Esophagus muscularis mucosa (tissue), 4 donors: ENCODE measurements around the gene KRT73. TPM values are rescaled to one million over a fixed set of nuclear protein-coding genes. Genes with fewer than 3 reads are reported as not detected.
"Not testable (repeated sequence)": the region's sequence is repeated elsewhere in the genome, so short reads cannot be mapped to it uniquely, and the experiment has no call there.

Experiments
- DNase-seq: peaks from one replicate; pipeline ENCODE4 v3.0.0-alpha.2; 2017; ENCODE audit errors: extremely low spot score
- H3K27ac ChIP-seq, 4 donors: fragments of 200-600 bp; sonication (generic); replicated peaks in 1 of 4; 1 replicate in 3 of 4; 2 replicates in 1 of 4; pipeline ENCODE4 v1.5.1; 2016 to 2019; ENCODE audit warnings: mild to moderate bottlenecking in 1 of 4
- H3K27me3 ChIP-seq, 4 donors: fragments of 200-600 bp; sonication (generic); one replicate each; pipeline versions ENCODE4 v1.5.1 to v1.6.0; 2016 to 2019
- H3K36me3 ChIP-seq, 4 donors: fragments of 200-600 bp; sonication (generic); one replicate each; pipeline ENCODE4 v1.5.1; 2016 to 2019
- H3K4me1 ChIP-seq, 4 donors: fragments of 200-600 bp; sonication (generic); one replicate each; pipeline ENCODE4 v1.5.1; 2016 to 2019
- H3K4me3 ChIP-seq, 4 donors: fragments of 200-600 bp; sonication (generic); 1 replicate in 2 of 4; 2 replicates in 2 of 4; pipeline ENCODE4 v1.5.1; 2016 to 2019; ENCODE audit warnings: mild to moderate bottlenecking in 4 of 4, moderate library complexity in 1 of 4
- H3K9me3 ChIP-seq, 4 donors: fragments of 200-600 bp; sonication (generic); 1 replicate in 3 of 4; 2 replicates in 1 of 4; pipeline ENCODE4 v1.5.1; 2016 to 2019
- CTCF ChIP-seq, 3 experiments: fragments of 200-600 bp in 2 of 3; fragments of 450-650 bp in 1 of 3; sonication (generic) in 2 of 3; IDR thresholded peaks; one replicate each; pipeline ENCODE4 v1.5.1; 2017 to 2019; ENCODE audit warnings: antibody characterized with exemption in 3 of 3, mild to moderate bottlenecking in 2 of 3, moderate library complexity in 1 of 3
- EP300 ChIP-seq: sonication (generic); formaldehyde crosslinking; IDR thresholded peaks from one replicate; pipeline ENCODE4 v1.6.1; 2017; ENCODE audit warnings: antibody characterized with exemption
- POLR2A ChIP-seq: fragments of 450-650 bp; IDR thresholded peaks from one replicate; pipeline ENCODE4 v1.6.1; 2017; ENCODE audit warnings: antibody characterized with exemption, moderate library complexity, mild to moderate bottlenecking, low read depth
- POLR2AphosphoS5 ChIP-seq, 2 donors: sonication (generic); formaldehyde crosslinking; IDR thresholded peaks; one replicate each; pipeline ENCODE4 v1.6.1; 2017; ENCODE audit warnings: antibody characterized with exemption in 2 of 2
- WGBS: methylation state at CpG from one replicate; pipeline ENCODE4 v1.1.5; 2018; 5-methylcytosine and 5-hydroxymethylcytosine counted together
- intact Hi-C: fragments of 100-400 bp; cut with DNase I; formaldehyde crosslinking; loops from one replicate; pipeline ENCODE4 v1.15.1; 2023
- total RNA-seq, 4 donors: library from RNA; depleted of rRNA; stranded (reverse); fragments of >200 nt; gene quantifications; one replicate each; pipeline versions ENCODE4 v1.1.0 to v1.2.1, GENCODE V29; 2016

Gene KRT73
- total RNA-seq, 4 donors from 2014 or later = not detected

GRCh38 chr12:52600475-52600874 lies 17.9 kb downstream of the KRT73 start:
- intact Hi-C loops = no loop called here
- Histone ChIP-seq H3K36me3 (no peaks in the 10 kb centered on the region), H3K27ac (no peak overlapping the region), H3K4me3 (no peak overlapping the region), H3K27me3 (peaks cover 0 to 56% (median 9%) of the 10 kb centered on the region in 4 donors), H3K4me1 (no peaks in the 10 kb centered on the region), H3K9me3 (no peaks in the 10 kb centered on the region)
- 84% methylated on average over 12 of the region's 12 CpGs for WGBS
- DNase-seq = peak; percentile 29
- TF ChIP-seq EP300 = no peak
- no peak for TF ChIP-seq POLR2A
- TF ChIP-seq POLR2AphosphoS5 (IDR thresholded peaks at IDR 0.05) = no peak
- TF ChIP-seq CTCF (IDR thresholded peaks at IDR 0.05) = no peak

GRCh38 chr12:52600071-52600470 lies 18.3 kb downstream of the KRT73 start:
- Histone ChIP-seq H3K27ac (no peak overlapping the region), H3K9me3 (no peaks in the 10 kb centered on the region), H3K36me3 (no peaks in the 10 kb centered on the region), H3K4me1 (no peaks in the 10 kb centered on the region), H3K27me3 (peaks cover 0 to 55% (median 9%) of the 10 kb centered on the region in 4 donors), H3K4me3 (no peak overlapping the region)
- TF ChIP-seq POLR2A = no peak
- TF ChIP-seq POLR2AphosphoS5 (IDR thresholded peaks at IDR 0.05) = no peak
- TF ChIP-seq EP300 = no peak
- WGBS = 80% methylated on average over 2 of the region's 2 CpGs
- DNase-seq = peak; percentile 53
- intact Hi-C loops = no loop called here

GRCh38 chr12:52598966-52599365 lies 19.4 kb downstream of the KRT73 start:
- intact Hi-C loops = no loop called here
- H3K4me1 ChIP-seq = no peaks in the 10 kb centered on the region
- no peak overlapping the region for H3K27ac ChIP-seq
- no peaks in the 10 kb centered on the region for H3K36me3 ChIP-seq
- no peaks in the 10 kb centered on the region for H3K9me3 ChIP-seq
- 98% methylated on average over 5 of the region's 5 CpGs for WGBS
- no peak for DNase-seq
- no peak overlapping the region for H3K4me3 ChIP-seq
- TF ChIP-seq EP300 = no peak
- TF ChIP-seq POLR2A = no peak
- no peak for TF ChIP-seq POLR2AphosphoS5 (IDR thresholded peaks at IDR 0.05)
- no peak for TF ChIP-seq CTCF (IDR thresholded peaks at IDR 0.05)
- H3K27me3 ChIP-seq = peaks cover 0 to 52% (median 9%) of the 10 kb centered on the region in 4 donors

GRCh38 chr12:52594237-52594636 lies 24.1 kb downstream of the KRT73 start:
- H3K36me3 ChIP-seq, H3K4me3 ChIP-seq, DNase-seq, H3K27ac ChIP-seq, H3K4me1 ChIP-seq, intact Hi-C loops, H3K9me3 ChIP-seq: not testable (repeated sequence)
- peaks cover 0 to 32% (median 0%) of the 10 kb centered on the region in 4 donors for H3K27me3 ChIP-seq
- whole genome bisulfite sequencing = 88% methylated on average over 4 of the region's 4 CpGs

GRCh38 chr12:52591521-52591920 lies 26.8 kb downstream of the KRT73 start:
- Histone ChIP-seq H3K27me3 (peaks cover 0 to 28% (median 0%) of the 10 kb centered on the region in 4 donors), H3K4me1 (no peaks in the 10 kb centered on the region), H3K27ac (no peak overlapping the region), H3K9me3 (no peaks in the 10 kb centered on the region), H3K36me3 (no peaks in the 10 kb centered on the region), H3K4me3 (no peak overlapping the region)
- WGBS = 77% methylated on average over 8 of the region's 11 CpGs
- no peak for DNase-seq
- no peak for TF ChIP-seq POLR2A
- no peak for TF ChIP-seq EP300
- TF ChIP-seq POLR2AphosphoS5 (IDR thresholded peaks at IDR 0.05) = no peak
- TF ChIP-seq CTCF (IDR thresholded peaks at IDR 0.05) = no peak
- intact Hi-C loops = no loop called here

GRCh38 chr12:52590021-52590420 lies 28.3 kb downstream of the KRT73 start:
- no peak overlapping the region for H3K4me3 ChIP-seq
- 91% methylated on average over 3 of the region's 6 CpGs for WGBS
- H3K27me3 ChIP-seq = peaks cover 0 to 28% (median 0%) of the 10 kb centered on the region in 4 donors
- intact Hi-C loops = no loop called here
- no peaks in the 10 kb centered on the region for H3K9me3 ChIP-seq
- DNase-seq = no peak
- no peak overlapping the region for H3K27ac ChIP-seq
- H3K36me3 ChIP-seq = no peaks in the 10 kb centered on the region
- no peaks in the 10 kb centered on the region for H3K4me1 ChIP-seq
- no peak for TF ChIP-seq POLR2AphosphoS5 (IDR thresholded peaks at IDR 0.05)
- TF ChIP-seq EP300 = no peak
- TF ChIP-seq CTCF (IDR thresholded peaks at IDR 0.05) = no peak
- no peak for TF ChIP-seq POLR2A
